T47D (cell line): ENCODE data around the gene PSENEN.
"Not testable (repeated sequence)": the region's sequence is repeated elsewhere in the genome, so short reads cannot be mapped to it uniquely, and the experiment has no call there.

ENCODE experiments used
- DNase-seq, 2 experiments: peaks; one replicate each; pipeline versions ENCODE4 v3.0.0 to v3.0.0-alpha.2; 2011 to 2012; ENCODE audit warnings: low read depth in 1 of 2, low spot score in 1 of 2
- JUND ChIP-seq: IDR thresholded peaks from 2 replicates; pipeline ENCODE4 v1.6.1; 2012; ENCODE audit warnings: low read depth
- in situ Hi-C: cut with HindIII; loops from 2 replicates; pipeline ENCODE4 v1.10.0; 2016; ENCODE audit warnings: low sequenced_read_pairs, low pct_unique_long_range_greater_than_20kb

Gene PSENEN

DNA sequence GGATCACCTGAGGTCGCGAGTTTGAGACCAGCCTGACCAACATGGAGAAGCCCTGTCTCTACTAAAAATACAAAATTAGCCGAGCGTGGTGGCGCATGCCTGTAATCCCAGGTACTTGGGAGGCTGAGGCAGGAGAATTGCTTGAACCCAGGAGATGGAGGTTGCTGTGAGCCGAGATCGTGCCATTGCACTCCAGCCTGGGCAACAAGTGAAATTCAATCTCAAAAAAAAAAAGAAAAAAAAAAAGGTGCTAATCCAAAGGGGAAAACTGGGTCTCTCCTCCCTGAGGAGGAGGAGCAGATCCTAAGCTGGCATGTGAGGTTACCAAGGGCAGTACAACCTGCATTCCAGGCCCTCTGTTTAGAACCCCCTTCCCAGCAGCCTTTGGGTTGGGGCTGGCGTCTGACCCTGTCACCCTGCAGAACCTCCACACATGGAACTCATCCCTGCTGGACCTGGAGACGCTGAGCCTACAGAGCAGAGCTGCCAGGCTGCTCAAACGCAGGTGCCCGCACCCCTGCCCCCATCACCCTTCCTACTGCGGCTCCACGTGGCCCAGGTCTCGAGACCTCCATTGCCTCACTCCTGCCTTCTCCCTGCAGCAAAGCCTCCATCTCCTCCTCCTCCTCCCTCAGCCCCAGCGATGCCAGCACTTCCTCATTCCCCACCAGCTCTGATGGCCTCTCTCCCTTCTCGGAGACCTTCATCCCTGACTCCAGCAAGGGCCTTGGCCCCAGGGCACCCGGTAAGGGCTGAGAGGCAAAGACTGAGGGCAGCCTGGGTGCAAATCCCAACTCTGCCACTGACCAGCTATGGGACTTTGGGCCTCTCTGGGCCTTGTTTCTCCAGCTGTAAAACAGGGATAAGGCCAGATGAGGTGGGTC, 19.2 kb downstream of the PSENEN start:
- TF ChIP-seq JUND, result no peak
- DNase-seq, result no peak
- in situ Hi-C loops, result no loop called here

DNA sequence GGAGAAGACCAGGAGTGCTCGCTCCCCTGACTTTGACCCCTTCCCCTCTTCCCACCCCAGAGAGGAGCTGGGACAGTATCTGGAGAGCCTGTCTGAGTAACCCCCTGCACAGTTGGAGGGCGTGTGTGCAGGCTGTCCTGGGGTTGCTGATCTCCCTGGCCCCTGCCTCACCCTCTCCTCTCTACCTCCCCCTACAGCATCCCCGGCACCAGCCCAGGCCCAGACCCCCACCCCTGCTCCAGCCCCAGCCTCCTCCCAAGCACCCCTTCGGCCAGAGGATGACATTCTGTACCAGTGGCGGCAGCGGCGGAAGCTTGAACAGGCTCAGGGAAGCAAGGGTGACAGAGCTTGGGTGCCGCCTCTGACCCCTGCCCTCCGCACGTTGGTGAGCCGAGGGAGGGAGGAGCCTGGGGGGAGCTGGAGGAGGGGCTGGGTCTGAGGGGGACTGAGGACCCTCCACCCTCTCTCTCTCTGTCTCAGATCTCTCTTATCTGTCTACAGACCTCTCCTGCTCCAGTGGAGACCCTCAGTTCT, 21.2 kb downstream of the PSENEN start:
- in situ Hi-C loops, result no loop called here
- TF ChIP-seq JUND, result no peak
- DNase-seq, result no peak

DNA sequence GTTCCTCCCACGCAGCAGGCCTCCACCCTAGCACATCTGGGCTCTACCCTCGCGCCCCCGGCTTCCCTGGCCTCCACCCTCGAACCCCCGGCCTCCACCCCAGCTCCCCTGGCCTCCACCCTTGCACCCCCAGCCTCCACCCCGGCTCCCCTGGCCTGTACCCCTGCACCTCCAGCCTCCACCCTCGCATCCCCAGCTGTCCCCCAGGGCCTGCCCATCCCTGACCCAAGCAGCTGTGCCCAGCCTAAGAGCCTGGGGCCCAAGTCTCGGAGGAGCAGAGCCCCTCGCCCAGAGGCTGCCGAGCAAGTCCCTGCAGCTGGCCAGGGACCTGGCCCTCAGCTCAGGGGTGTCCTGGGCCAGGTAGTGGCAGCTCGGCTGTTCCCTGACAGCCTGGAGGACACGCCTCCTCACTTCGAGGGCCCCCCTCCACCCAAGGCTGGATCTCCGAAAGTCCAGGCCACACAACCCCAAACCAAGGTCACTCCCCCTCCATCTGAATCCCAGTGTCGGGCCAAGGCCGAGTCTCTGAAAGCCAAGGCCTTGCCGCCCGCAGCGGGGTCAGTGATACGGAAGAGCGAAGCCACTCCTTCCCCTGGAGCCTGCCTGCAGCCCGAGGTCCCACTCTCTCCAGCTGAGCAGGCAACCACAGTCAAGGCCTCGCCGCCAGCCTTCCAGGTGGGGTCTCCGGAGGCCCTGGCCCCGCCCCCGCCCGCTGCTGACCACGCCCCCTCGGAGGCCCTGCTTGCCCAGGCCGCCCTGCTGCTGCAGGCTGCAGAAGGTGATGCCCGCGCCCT, 22.0 kb downstream of the PSENEN start:
- TF ChIP-seq JUND, result no peak
- DNase-seq, result no peak
- in situ Hi-C loops, result no loop called here

DNA sequence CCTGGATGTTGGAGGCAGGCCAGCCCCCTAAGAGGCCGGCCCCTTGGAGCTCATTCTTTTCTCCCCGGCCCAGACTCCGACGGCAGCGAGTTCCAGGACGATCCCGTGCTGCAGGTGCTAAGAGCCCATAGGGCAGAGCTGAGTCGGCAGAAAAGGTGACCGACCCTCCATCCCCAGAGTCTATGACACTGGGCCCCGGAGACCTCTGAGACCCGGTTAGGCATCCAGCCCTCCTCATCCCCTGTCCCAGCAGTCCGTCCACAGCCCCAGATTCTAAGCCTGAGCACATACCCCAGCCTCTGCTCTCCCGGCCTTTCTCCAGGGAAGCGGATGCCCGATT, 22.6 kb downstream of the PSENEN start:
- DNase-seq, result no peak
- no peak for TF ChIP-seq JUND
- in situ Hi-C loops, result no loop called here

- DNase-seq, in situ Hi-C loops: not testable (repeated sequence)
Observed at GRCh38 chr19:35772362-35772761, 26.9 kb downstream of the PSENEN start.

DNA sequence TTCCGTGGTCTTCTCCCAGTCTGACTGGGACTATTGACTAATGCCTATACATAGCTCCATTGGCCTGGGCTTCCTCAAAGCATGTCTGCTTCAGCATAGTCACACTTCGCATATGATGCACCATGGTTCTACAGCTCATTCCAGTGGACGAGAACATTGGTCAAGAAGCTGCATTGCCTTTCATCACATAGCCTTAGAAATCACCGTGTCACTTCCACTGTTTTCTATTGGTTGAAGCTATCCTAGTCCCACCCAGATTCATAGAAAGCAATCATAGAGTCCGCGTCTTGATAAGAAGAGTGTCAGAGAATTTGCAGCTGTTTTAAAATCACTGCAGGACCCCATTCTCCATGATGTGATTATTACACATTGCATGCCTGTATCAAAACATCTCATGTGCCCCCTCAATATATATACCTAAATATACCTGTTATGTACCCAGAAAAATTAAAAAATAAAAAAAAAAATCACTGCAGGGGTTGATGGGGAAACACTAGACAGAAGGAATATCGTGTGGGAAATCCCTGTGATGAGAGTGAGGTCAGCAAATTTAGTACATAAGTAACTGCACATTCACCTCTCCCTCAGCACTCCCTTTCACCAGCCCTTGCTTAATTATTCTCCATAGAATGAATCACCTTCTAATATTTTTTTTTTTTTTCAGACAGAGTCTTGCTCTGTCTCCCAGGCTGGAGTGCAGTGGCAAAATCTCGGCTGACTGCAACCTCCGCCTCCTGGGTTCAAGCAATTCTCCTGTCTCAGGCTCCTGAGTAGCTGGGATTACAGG, 27.8 kb downstream of the PSENEN start:
- TF ChIP-seq JUND, result no peak
- no peak for DNase-seq
- in situ Hi-C loops, result no loop called here

DNA sequence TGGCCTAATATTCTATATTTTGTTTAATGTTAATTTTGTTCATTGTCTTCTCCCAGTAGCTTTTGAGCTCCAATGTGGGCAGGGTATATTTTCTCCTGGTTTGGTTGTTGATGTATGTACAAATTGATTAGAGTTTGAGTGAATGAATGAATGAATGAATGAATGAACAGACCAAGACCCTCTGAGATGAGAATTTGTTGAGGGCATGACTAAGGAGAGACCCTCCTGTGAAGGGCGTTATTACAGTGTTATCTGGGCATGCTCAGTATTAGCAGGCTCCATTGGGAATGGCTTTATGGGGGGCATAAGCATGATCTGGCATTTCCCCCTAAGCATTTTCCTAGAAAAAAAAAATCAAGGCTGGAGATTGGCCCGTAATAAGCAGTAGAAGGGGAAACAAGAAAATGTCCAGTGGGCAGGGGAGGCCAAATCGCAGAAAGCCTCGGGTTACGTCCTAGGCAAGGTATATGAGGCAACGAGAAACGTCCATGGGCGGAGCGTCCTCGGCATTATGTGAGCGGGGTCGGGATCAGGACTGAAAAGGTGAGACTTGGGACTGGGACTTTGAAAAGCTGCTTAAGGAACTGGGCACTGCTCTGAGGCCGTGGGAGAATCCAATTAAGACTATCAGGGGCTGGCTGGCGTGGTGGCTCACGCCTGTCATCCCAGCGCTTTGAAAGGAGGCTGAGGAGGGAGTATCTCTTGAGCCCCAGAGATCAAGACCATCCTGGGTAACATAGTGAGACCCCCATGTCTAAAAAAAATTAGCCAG, 29.0 kb downstream of the PSENEN start:
- no peak for TF ChIP-seq JUND
- peak in 1 of 2 experiments; percentile 18 for DNase-seq
- in situ Hi-C loops, result no loop called here

- TF ChIP-seq JUND, result no peak
- DNase-seq, result no peak
Observed at GRCh38 chr19:35775046-35775297, 29.5 kb downstream of the PSENEN start.

DNA sequence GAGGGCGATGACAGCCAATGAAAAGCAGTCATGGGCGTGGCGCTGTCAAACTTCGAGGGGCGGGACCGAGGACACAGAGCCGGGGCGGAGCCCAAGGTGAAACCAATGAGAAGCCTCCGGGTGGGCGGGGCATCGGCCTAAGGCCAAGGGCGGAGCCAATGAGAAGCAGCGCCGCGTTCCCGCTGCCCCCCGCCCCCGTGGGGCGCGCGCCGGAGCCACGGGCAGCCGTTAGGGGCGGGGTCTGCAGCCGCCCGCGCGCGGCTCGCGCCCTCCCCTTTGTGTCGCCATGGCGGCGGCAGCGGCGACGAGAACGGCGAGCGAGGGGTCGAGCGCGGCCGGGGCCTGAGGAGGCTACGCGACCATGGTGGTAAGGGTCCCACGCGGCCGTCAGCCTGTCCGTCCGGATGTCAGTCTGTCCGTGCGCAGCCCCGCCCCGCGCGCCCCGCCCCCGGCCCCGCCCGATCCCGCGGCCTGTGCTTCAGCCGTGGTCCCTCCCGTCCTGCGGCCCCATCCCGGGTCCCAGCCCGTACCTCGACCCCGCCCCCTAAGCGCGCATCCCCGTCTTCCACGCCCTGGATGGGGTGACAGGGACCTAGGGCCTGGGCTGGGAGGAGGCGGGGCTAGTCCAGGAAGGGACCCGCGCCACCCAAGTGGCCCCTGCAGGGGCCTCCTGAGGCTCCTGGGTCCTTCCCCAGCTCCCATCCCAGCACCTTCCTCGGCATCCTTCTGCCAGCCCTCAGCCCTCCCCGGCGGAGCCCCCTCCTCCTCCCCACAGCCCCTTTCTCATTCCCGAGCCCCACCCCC, 30.0 kb downstream of the PSENEN start, which contains the start of gene ARHGAP33:
Gene ARHGAP33, plus strand, starts transcription at position 267 of the 804 bp plus-strand sequence. Its CDS starts 95 bp downstream, at position 362.
- in situ Hi-C loops, result no loop called here
- no peak for TF ChIP-seq JUND
- peak; percentile 84 to 97 for DNase-seq

More at GRCh38 chr19:35775046-35775297, 29.5 kb downstream of the PSENEN start:
- in situ Hi-C loops, result no loop called here

DNA sequence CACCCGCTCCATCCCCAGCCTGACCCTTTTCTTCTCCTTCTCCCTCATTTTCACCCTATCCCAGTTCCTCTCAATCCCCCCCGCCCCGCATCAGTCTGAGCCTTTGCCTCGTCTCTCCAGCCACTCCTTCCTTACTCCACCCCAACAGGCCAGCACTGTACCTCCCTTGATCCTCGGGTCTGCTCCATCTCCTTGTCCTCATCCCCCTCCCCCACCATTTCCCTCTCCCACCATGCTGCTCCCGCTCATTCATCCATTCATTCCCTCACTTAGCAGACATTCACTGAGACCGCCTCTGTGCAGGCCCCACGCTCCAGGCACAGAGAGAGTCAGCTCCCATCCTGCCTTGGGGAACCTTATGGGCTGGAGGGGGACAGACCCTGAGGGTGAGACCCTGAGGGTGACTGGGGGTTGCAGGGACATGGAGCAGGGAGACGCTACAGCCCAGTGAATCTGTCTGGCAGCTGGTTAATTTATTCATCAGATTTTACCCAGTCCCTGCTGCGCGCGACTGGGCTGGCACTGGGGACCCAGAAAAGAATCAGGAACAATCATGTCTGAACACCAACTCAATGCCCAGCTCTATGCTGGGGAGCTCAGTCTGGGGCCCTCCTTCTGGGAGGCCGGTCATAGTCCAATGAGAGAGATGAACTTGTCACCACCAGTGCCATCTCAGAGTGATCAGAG, 30.8 kb downstream of the PSENEN start:
- TF ChIP-seq JUND, result no peak
- no peak for DNase-seq
- in situ Hi-C loops, result no loop called here
